Measurements from ENCODE around the gene RNF180. TPM values are rescaled to one million over a fixed set of nuclear protein-coding genes. Genes with fewer than 3 reads are reported as not detected.

RNF180 gene
- total RNA-seq, 1 donor from 2014 or later: 7.3 TPM

GRCh38 chr5:64145216-64145895, 20.3 kb upstream of the RNF180 start:
- TF ChIP-seq, protein P1, sequence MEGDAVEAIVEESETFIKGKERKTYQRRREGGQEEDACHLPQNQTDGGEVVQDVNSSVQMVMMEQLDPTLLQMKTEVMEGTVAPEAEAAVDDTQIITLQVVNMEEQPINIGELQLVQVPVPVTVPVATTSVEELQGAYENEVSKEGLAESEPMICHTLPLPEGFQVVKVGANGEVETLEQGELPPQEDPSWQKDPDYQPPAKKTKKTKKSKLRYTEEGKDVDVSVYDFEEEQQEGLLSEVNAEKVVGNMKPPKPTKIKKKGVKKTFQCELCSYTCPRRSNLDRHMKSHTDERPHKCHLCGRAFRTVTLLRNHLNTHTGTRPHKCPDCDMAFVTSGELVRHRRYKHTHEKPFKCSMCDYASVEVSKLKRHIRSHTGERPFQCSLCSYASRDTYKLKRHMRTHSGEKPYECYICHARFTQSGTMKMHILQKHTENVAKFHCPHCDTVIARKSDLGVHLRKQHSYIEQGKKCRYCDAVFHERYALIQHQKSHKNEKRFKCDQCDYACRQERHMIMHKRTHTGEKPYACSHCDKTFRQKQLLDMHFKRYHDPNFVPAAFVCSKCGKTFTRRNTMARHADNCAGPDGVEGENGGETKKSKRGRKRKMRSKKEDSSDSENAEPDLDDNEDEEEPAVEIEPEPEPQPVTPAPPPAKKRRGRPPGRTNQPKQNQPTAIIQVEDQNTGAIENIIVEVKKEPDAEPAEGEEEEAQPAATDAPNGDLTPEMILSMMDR (conservative IDR thresholded peaks at IDR 0.05): no peak
- no peak for DNase-seq (ENCODE audit: low read depth, low spot score)
- peaks cover 7% of the 10 kb centered on the region for H3K27me3 Mint-ChIP-seq (ENCODE audit: low read depth)
- H3K27ac Mint-ChIP-seq (ENCODE audit: unreplicated experiment): no peak overlapping the region
- H3K4me1 Mint-ChIP-seq: no peaks in the 10 kb centered on the region
- no peaks in the 10 kb centered on the region for H3K9me3 Mint-ChIP-seq
- H3K36me3 Mint-ChIP-seq (ENCODE audit: low read depth): no peaks in the 10 kb centered on the region
- H3K4me3 Mint-ChIP-seq: no peak overlapping the region

GRCh38 chr5:64147379-64147778, 18.3 kb upstream of the RNF180 start:
- TF ChIP-seq, protein P1 (conservative IDR thresholded peaks at IDR 0.05): no peak
- H3K36me3 Mint-ChIP-seq (ENCODE audit: low read depth): no peaks in the 10 kb centered on the region
- H3K9me3 Mint-ChIP-seq: no peaks in the 10 kb centered on the region
- peaks cover 7% of the 10 kb centered on the region for H3K27me3 Mint-ChIP-seq (ENCODE audit: low read depth)
- no peaks in the 10 kb centered on the region for H3K4me1 Mint-ChIP-seq
- H3K4me3 Mint-ChIP-seq: no peak overlapping the region
- no peak for DNase-seq (ENCODE audit: low read depth, low spot score)
- no peak overlapping the region for H3K27ac Mint-ChIP-seq (ENCODE audit: unreplicated experiment)

DNA sequence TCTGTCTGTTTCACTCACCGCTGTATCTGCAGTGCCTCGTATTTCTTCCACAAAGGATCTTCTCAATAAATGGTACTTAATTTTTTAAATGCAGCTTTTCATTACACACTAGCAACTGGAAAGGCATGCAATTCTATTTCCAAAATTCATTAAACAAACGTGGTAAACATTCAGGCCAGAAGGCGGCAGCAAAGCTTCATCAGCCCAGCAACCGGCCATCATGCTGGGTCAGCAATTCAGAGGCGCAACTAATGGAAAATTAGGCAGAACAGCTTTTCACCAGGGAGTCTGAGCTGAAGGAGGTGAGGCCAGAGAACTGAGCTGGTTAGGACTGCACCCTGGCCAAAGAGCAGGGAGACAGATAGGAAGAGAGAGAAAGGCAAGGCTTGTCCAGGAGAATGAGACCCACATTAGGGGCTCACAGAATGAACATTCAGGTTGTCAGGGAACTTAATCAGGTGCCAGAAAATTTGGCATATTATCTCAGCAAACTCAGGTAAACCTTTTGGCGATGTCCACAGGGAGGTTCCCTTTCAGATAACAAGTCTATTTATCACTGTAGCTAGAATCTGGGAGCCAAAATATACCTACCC, 17.7 kb upstream of the RNF180 start:
- no peaks in the 10 kb centered on the region for H3K4me1 Mint-ChIP-seq
- H3K36me3 Mint-ChIP-seq (ENCODE audit: low read depth): no peaks in the 10 kb centered on the region
- TF ChIP-seq, protein P1 (conservative IDR thresholded peaks at IDR 0.05): peak; percentile 81

GRCh38 chr5:64149268-64149667, 16.4 kb upstream of the RNF180 start:
- Mint-ChIP-seq H3K27ac (ENCODE audit: unreplicated experiment) (no peak overlapping the region), H3K9me3 (no peaks in the 10 kb centered on the region), H3K27me3 (ENCODE audit: low read depth) (peaks cover 10% of the 10 kb centered on the region), H3K4me3 (no peak overlapping the region), H3K36me3 (ENCODE audit: low read depth) (no peaks in the 10 kb centered on the region), H3K4me1 (no peaks in the 10 kb centered on the region)
- TF ChIP-seq, protein P1 (conservative IDR thresholded peaks at IDR 0.05): no peak
- no peak for DNase-seq (ENCODE audit: low read depth, low spot score)

More for the DNA sequence above, 17.7 kb upstream of the RNF180 start:
- Mint-ChIP-seq H3K9me3 (no peaks in the 10 kb centered on the region), H3K4me3 (no peak overlapping the region), H3K27ac (ENCODE audit: unreplicated experiment) (no peak overlapping the region), H3K27me3 (ENCODE audit: low read depth) (peaks cover 7% of the 10 kb centered on the region)
- peak; percentile 57 for DNase-seq (ENCODE audit: low read depth, low spot score)

DNA sequence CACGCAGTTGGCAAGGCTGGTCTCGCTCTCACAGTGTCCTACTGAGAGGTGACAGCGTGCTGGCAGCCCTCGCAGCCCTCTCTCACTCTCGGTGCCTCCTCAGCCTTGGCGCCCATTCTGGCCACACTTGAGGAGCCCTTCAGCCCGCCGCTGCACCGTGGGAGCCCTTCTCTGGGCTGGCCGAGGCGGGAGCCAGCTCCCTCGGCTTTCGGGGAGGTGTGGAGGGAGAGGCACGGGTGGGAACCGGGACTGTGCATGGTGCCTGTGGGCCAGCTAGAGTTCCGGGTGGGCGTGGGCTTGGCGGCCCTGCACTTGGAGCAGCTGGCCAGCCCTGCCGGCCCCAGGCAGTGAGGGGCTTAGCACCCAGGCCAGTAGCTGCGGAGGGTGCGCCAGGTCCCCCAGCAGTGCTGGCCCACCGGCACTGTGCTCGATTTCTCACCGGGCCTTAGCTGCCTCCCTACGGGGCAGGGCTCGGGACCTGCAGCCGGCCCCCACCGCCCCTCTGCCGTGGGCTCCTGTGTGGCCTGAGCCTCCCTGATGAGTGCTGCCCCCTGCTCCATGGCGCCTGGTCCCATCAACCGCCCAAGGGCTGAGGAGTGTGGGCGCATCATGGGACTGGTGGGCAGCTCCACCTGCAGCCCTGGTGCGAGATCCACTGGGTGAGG, 15.7 kb upstream of the RNF180 start:
- H3K4me1 Mint-ChIP-seq: no peaks in the 10 kb centered on the region
- H3K4me3 Mint-ChIP-seq: no peak overlapping the region
- H3K27me3 Mint-ChIP-seq (ENCODE audit: low read depth): peaks cover 9% of the 10 kb centered on the region
- no peak overlapping the region for H3K27ac Mint-ChIP-seq (ENCODE audit: unreplicated experiment)
- no peaks in the 10 kb centered on the region for H3K36me3 Mint-ChIP-seq (ENCODE audit: low read depth)
- TF ChIP-seq, protein P1 (conservative IDR thresholded peaks at IDR 0.05): no peak
- no peaks in the 10 kb centered on the region for H3K9me3 Mint-ChIP-seq
- DNase-seq (ENCODE audit: low read depth, low spot score): no peak

Data from neural crest cell (in vitro differentiated cells).